GM18508 (cell line): ENCODE results near the gene CELA1.

Source experiments
- ATAC-seq: cut with Tn5 transposase; IDR thresholded peaks from one replicate; pipeline ENCODE4 v1.9.1; 2021; ENCODE audit warnings: moderate number of reproducible peaks; ENCODE audit not compliant: insufficient read depth, unreplicated experiment

Gene CELA1

DNA sequence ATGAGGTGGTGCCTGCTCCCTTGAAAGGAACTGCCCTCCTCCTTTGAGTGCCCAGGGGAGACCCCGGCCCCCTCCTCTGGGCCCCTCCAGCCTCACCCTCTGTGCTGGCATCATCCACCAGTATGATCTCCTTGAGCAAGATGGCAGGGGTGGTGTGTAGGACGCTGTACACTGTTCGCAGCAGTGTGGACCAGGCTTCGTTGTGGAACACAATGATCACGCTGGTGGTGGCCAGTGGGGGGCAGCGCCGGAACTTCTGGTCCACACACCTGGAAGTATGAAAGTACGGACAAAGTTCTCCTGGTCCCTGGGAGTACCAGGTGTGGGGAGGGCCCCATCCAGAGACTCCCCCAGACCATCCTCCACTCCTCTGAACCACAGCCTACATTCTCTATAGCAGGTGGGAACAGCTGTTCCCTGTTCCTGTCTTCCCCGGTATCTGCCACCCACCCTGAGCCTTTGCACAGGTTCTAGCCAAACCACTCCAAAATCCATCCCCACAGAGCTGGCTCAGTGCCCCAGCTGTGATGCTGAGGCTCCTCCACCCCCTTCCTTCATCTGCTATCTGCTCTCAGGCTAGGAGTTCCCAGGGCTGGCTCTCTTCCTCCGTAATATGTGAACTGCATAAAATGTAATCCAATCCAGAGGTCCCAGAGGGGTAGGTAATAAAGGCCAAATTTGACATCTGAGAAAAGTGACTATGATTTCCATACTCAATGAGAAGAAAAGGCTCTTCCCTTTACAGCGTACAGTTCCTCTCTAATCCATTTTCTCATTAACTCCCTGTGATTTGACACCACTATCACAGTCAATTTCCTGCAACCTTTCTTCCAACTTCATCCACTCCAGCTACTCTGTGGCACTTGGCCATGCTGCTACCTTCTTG, 30.9 kb upstream of the CELA1 start:
- no peak for ATAC-seq

DNA sequence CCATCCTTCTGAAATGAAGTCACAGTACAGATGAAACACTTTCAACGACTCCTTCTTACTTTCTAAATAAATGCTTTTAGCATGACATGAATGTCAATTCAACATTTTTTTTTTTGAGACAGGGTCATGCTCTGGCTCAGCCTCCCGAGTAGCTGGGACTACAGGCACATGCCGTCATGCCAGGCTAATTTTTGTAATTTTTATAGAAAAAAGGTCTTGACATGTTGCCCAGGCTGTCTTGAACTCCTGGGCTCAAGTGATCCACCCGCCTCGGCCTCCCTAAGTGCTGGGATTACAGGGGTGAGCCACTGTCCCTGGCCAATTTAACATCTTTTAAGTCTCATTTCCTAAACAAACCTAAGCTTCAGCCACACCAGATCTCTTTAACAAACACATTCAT, 28.4 kb upstream of the CELA1 start:
- ATAC-seq: no peak

DNA sequence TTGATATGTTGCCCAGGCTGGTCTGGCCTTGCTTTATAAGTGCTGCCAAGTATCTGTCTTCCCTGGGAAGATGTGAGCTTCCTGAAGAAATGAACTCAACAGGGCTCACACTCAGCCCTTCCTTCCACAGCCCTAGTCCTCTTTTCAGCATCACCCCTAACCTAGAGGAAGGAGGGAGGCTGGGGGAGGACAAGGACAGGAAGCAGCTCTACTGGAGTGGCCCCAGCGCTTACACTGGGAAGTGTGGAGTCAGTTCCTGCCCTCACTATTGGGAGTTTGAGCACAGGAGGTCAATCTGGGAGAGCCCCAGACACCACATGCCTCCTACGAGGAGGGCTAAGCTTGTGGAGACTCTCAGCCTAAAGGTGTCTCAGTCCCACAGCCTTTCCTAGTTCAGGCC, 27.9 kb upstream of the CELA1 start:
- ATAC-seq: no peak

DNA sequence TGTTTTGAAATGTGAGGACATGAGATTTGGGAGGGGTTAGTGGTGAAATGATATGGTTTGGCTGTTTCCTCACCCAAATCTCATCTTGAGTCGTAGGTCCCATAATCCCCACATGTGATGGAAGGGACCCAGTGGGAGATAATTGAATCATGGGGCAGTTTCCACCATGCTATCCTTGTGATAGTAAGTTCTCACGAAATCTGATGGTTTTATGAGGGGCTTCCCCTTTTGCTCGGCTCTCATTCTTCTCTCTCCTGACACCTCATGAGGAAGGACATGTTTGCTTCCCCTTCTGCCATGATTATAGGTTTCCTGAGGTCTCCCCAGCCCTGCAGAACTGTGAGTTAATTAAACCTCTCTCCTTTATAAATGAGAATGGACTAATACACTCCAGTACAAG, 26.7 kb upstream of the CELA1 start:
- no peak for ATAC-seq

DNA sequence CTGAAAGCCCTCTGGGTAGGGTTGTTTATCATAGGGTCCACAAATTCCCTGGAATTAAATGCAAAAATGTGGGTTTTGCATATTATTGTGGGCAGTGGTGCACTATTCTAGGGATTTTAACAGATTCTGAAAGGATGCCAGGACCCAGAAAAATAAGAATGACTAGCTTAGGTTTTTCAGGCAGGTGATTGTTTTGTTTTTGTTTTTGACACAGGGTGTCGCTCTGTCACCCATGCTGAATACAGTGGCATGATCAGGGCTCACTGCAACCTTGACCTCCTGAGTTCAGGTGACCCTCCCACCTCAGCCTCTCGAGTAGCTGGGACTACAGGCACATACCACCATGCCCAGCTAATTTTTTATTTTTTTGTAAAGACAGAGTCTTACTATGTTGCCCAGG, 25.5 kb upstream of the CELA1 start:
- no peak for ATAC-seq

DNA sequence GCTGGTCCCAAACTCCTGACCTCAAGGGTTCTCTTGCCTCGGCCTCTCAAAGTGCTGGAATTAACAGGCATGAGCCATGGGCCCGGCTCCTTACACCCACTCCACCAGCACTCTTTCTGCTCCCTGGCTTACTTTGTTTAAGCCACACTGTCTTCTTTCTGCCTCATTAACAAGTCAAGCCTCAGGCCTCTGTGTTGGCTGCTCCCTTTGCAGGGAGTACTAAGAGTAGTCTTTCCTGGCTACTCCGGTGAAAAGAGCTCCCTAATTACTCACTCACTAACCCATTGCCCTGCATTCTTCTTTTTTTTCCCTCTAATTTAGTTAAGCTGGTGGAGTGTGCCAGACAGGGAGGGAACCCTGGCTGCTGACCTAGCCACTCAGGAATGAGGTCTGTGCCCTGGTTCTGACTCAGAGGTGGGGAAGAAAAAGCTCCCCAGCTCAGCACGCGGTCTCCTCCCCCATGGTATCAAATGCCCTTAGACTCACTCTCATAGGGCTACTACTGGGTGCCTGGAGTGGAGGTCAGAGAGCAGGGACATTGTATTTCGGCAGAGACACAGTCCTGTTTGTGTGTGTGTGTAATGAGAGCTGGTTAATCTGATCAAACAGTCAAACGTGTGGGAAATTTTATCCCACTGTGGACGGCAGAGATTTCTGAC, 24.9 kb upstream of the CELA1 start:
- ATAC-seq: no peak

DNA sequence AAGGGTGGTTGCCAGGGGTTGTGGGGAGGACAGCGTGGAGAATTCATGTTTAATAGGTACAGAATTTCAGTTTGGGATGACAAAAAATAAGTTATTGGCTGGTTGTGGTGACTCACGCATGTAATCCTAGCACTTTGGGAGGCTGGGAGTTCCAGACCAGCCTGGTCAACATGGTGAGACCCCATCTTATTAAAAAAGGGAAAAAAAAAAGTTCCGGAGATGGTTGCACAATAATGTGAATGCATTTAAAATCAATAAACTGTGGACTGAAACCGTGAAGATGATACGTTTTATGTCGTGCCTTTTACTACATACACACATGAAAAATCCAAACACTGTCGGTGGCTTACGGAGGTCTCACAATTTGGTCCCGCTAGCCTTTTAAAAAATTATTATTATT, 24.2 kb upstream of the CELA1 start:
- no peak for ATAC-seq

DNA sequence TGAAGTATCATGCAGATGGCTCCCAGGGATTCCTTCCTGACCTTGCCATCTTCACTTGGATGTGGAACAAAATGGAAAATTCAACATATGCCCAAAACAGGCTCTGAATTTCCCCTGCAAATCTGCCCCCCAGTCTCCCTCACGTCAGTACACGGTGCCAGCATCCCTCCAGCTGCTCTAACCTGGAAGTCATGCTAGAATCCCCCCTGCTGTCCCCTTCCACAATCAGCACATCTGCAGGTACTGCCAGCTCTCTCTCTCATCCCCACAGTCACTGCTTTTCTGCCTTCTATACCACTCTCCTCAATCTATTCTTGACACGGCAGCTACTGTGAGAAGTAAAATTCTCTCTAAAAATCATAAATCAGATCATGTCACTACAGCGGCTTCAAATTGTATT, 23.1 kb upstream of the CELA1 start:
- ATAC-seq: no peak

DNA sequence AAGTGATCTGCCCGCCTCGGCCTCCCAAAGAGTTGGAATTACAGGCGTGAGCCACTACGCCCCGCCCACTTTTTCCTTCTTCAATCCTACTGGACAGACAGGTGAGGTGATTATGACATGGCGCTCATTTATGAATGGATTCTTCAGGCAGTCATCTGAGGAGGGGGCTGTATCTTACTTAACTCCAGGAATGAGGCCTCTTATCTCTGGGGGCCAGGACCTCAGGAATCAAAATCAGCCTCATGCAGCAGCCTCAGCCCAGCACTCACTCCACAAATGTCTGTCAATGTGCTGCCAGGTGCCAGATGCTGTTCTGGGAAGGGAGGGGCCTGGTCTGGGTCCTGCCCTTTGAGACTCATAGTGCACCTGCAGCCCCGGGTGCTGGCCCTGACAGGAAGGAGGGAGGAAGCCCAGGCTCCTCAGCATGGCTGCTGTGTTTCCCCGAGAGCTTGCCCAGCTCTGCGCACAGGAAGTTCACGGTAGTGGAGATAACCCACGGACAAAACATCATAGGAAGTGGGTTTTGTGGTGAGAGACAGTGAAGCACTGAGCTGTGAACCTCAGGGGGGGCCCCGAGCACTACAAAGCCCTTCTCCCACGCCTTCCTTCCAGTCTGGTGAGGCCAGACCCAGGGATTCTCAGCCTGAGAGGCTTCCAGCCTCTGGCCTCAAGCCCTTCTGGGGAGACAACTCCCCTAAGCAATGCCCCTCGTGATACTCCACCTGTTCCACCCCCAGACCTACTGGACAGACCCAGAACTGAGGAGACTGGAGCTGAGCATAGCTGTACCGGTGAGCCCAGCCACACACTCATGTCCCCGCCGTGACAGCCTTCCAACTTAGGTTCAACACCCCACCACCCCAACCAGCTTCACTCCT, 22.4 kb upstream of the CELA1 start:
- peak; percentile 94 for ATAC-seq

DNA sequence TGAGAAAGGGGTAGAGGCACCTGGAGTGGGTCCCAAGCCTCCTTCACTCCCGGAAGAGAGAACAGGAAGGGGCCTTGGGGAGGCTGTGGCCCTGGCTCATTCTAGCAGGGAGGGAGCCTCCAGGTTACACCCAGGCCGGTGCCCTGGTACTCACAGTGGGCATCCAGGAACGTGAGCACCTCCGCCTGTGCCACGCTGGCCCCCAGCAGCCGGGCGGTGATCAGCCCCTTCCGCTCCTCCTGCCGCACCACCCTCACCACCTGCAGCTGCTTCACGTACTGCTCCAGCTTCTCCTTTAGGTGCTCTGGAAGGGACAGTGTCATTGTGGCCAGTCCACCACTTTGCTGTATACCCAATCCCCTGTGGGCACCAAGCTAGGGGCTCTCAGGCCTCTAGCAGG, 18.8 kb upstream of the CELA1 start:
- no peak for ATAC-seq

DNA sequence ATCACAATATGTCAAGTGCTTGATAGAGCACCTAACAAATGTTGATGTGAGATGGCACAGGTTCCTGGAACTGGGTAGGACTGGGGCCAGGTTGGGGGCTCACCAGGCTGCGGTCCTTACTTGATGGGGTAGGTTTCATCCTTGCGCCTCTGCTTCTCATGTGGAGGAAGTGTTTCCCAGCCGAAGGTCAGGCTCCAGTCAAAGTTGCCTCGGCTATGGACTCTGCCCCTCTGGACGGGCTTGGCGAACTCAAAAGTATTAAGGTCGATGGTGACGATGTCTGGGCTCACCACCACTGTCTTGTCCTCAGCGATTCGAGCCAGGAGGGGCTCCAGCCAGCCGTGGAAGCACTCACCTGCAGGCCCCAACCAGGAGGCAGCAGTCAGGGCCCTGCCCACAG, 17.5 kb upstream of the CELA1 start:
- no peak for ATAC-seq

DNA sequence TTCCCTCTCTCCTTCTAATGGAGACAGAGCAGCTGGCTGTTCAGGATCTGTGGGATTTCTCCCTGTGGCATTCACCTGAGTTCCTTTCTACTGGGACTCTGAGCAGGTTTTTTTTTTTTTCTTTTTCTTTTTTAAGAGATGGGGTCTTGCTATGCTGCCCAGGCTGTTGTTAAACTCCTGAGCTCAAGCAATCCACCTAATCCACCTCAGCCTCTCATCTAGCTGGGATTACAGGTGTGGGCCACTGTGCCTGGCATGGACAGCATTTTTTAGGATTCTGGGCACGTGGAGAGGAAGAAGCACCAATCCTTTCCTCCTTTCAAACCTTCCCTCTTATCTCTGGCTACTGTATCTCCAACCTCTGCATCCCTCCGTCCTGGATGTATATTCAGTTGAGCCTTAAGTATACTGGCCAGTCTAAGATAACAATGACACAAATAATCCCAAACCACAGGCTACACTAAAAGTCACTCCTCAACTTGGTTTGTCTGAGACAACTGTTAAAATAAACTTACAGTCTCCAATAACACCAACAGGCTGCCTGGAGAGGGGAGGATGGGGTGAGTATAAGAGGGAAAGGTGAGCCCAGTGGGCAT, 16.4 kb upstream of the CELA1 start:
- no peak for ATAC-seq

DNA sequence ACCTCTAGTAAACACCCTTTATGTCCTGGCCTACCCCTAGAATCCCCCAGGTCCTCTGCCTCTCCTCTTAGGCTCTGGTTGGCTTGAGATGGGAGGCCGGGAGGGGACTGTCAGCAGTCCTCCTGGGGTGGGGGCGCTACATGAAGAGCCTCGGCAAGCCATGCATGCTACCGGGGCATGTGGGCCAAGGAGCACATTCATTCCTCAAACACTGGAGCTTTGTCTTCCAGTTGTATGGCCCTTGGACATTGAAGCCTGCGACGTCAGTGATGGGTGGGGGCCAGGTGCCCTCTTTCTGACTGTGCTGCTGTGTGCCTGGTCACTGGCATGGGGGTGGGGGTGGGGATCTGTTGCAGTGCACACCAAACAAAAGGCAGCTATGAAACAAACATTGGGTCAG, 15.8 kb upstream of the CELA1 start:
- ATAC-seq: no peak

DNA sequence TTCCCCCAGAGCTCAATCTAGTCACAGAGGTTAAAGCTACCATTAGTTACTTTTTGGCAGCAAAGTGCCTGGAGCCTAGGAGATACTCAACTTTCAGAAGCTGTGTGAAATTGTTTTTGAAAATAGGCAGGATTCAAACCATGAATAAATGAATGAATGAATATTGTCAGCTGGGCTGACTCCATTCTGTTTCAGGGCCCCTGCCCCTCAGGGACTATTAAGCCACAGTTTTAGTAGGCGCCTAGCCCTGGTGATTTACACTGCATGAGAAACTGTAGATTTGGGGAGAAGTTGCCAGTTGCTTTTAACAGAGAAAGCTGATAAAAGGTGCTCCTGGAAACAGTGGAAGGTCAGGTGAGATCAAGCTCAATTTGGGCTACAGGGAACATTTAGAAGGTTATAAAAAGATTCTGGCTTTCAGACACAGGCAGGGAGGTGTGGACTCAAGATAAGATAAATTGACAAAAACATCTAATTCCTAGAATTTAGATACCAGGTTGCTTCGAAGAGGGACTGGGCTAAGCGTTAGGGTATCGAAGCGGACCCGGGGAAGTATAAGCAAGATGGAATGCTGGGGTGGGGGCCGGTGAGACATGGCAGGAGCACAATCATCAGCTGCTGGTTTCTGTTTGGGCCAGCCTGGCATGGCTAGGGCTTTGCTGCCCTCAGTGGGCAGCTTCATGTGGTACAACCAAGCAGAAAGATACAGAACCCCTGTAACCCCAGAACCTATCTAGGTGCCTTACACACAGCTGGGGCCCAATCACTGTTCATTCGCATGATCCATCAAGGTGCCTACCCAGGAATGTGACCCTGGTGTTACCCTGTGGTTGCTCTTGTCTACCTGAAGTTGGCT, 14.9 kb upstream of the CELA1 start:
- ATAC-seq: no peak

DNA sequence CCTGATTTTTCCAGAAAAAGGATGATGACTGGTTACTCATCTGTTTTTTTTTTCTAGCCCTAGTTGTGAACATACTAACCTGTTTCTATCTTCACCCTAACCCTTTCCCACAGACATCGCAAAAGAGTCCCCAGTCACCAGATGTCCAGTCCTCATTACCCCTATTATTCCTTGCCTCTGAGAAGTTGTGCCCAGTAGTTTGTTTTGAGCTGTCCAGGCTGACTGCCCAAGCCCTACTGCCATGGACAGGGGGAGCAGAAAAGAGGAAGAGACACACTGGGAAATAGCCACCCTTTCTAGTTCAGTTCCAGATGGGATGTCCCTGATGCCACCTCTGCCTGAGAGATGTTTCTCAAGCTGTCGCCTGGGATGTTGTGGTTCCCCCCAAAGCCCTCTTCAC, 13.8 kb upstream of the CELA1 start:
- no peak for ATAC-seq

DNA sequence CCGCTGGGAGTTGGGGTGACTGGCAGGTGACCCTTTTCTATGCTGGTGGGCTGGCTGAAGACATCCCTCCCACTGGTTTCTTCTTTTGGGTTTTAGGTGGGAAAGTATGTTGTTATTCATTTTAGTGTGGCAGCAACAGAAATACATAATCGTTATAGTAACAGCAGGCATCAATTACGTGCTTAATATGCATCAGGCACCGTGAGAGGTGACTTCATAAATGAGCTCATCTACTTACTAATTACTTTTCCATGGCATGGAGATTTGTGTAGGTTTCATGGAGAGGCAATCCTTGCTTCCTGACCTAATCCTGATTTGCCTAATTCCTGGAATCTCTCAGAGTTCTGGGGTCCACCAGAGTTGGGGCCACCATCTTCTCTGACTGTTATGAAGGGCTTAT, 13.4 kb upstream of the CELA1 start:
- ATAC-seq: no peak

DNA sequence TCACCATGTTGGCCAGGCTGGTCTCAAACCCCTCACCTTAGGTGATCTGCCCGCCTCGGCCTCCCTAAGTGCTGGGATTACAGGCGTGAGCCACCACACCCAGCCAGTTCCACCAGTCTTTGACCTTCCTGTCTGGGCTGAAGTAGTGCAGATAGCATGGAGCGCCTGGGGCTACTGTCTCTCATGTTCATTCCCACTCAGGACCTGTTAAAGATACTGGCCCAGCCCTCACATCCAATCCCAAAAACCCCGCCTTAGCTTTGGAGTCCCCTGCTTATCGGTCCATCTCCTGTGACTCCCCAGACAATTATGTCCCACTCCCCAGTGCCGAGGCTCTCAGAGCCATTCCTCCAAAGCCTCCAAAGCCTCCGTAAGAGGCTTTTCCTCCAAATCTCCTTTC, 12.0 kb upstream of the CELA1 start:
- ATAC-seq: no peak

DNA sequence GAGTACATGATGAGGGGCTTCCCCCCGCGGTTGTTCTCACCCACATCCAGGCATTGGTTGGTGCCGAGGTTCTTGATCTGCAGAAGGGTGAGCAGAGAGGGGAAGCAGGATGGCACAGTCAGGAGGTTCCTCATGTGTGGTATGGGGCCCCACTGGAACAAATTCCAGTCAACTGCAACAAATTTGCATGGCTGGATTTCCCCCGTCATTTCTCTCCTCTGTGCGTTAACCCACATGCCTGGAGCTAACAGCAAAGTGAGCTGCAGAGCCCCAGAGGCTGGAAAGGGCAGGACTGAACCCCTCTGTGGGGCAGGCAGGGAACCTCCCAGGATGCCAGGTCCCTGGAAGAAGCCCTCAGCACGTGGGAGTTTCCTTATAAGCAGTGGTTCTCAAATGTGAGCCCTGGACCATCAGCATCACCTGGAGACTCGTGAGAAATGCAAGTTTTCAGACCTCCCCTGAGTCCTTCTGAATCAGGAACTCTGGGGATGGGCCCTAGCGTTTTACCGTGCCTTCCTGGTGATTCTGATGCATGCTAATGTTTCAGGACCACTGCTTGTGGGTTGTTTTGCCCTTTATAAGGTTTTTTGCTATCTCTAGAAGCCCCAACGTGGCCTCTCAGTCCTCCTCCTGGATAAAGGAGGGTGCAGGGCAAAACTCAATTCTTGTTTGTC, 11.0 kb upstream of the CELA1 start:
- ATAC-seq: no peak

DNA sequence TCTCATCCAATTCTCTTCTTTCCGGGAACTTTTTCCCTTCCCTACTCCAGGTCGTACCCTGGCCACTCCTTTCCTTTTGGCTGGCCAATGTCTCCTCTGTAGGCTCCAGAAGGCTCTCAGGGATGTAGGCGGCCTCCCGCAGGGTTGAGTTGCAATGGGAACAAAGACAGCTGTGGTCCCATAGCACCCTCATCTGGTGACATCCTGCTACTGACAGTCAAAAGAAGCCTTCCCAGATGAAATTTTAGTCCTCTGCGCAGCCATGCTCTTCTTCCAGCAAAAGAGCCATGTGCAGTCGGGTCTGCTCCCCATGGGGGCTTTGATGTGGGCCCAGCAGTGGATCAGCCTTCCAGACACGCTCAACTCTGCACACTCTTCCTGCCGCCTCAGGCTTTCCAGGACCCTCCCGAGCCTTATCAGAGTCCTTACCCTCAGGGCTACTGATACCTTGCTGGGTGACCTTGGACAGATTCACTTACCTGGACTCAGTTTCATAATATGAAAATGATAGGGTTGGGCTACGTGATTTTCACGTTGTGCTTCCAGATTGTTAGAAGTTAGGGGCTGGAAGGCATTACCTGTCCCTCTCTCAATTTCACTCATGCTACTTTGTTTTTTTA, 5.5 kb upstream of the CELA1 start:
- ATAC-seq: no peak
